DND-41 (cell line): ENCODE data around the gene TUBA4B.

Experiments used
- ATAC-seq: fragments of 200-7000 bp; cut with Tn5 transposase; 3 replicates; pipeline ENCODE4 v1.9.1; 2021; ENCODE audit warnings: low read depth; ENCODE audit not compliant: insufficient read depth
- DNase-seq: peaks from one replicate; pipeline ENCODE4 v3.0.0-alpha.2; 2020
- H2AFZ ChIP-seq: 2 replicates; pipeline ENCODE4 v1.6.0; 2012; ENCODE audit warnings: low read depth, low read length
- H3K27ac ChIP-seq: 2 replicates; pipeline ENCODE4 v1.5.1; 2012; ENCODE audit warnings: low read length, inconsistent platforms
- H3K27me3 ChIP-seq: fragments of 200-600 bp; sonication (generic); 2 replicates; pipeline ENCODE4 v1.6.0; 2012; ENCODE audit warnings: low read length, mild to moderate bottlenecking, inconsistent platforms; ENCODE audit not compliant: insufficient read depth, poor library complexity
- H3K36me3 ChIP-seq: 2 replicates; pipeline ENCODE4 v1.5.1; 2012; ENCODE audit warnings: low read length, inconsistent platforms; ENCODE audit not compliant: insufficient read depth
- H3K4me1 ChIP-seq: 2 replicates; pipeline ENCODE4 v1.5.1; 2012; ENCODE audit warnings: mild to moderate bottlenecking, low read length; ENCODE audit not compliant: insufficient read depth
- H3K4me2 ChIP-seq: 2 replicates; pipeline ENCODE4 v1.6.0; 2012; ENCODE audit warnings: mild to moderate bottlenecking, moderate library complexity, low read length, inconsistent platforms; ENCODE audit not compliant: insufficient read depth
- H3K4me3 ChIP-seq, 2 experiments: fragments of 200-600 bp in 1 of 2; shearing (Covaris generic) in 1 of 2; 2 replicates each; pipeline ENCODE4 v1.5.1; 2012 to 2016; ENCODE audit warnings: inconsistent platforms in 2 of 2, low read length in 2 of 2, mild to moderate bottlenecking in 2 of 2, low read depth in 1 of 2, moderate library complexity in 1 of 2
- H3K79me2 ChIP-seq: 2 replicates; pipeline ENCODE4 v1.6.0; 2012; ENCODE audit warnings: low read length, inconsistent platforms; ENCODE audit not compliant: insufficient read depth
- H3K9ac ChIP-seq: 2 replicates; pipeline ENCODE4 v1.6.0; 2012; ENCODE audit warnings: low read depth, mild to moderate bottlenecking, inconsistent platforms, low read length, moderate library complexity
- H3K9me3 ChIP-seq: 2 replicates; pipeline ENCODE4 v1.5.1; 2012; ENCODE audit warnings: low read length, moderate library complexity, mild to moderate bottlenecking, inconsistent platforms; ENCODE audit not compliant: insufficient read depth, severe bottlenecking
- H4K20me1 ChIP-seq: 2 replicates; pipeline ENCODE4 v1.6.0; 2012; ENCODE audit warnings: low read length; ENCODE audit not compliant: insufficient read depth
- EZH2 ChIP-seq: IDR thresholded peaks from 3 replicates; pipeline ENCODE4 v1.6.1; 2012; ENCODE audit warnings: borderline replicate concordance, low read depth, mild to moderate bottlenecking, moderate library complexity, low read length, inconsistent platforms; ENCODE audit not compliant: severe bottlenecking
- TF ChIP-seq, protein P1 (sequence below): IDR thresholded peaks from 2 replicates; pipeline ENCODE4 v1.5.1; 2012; ENCODE audit warnings: borderline replicate concordance, low read length, moderate library complexity, mild to moderate bottlenecking; ENCODE audit not compliant: poor library complexity, severe bottlenecking; ENCODE audit errors: extremely low read depth

The TUBA4B gene

DNA sequence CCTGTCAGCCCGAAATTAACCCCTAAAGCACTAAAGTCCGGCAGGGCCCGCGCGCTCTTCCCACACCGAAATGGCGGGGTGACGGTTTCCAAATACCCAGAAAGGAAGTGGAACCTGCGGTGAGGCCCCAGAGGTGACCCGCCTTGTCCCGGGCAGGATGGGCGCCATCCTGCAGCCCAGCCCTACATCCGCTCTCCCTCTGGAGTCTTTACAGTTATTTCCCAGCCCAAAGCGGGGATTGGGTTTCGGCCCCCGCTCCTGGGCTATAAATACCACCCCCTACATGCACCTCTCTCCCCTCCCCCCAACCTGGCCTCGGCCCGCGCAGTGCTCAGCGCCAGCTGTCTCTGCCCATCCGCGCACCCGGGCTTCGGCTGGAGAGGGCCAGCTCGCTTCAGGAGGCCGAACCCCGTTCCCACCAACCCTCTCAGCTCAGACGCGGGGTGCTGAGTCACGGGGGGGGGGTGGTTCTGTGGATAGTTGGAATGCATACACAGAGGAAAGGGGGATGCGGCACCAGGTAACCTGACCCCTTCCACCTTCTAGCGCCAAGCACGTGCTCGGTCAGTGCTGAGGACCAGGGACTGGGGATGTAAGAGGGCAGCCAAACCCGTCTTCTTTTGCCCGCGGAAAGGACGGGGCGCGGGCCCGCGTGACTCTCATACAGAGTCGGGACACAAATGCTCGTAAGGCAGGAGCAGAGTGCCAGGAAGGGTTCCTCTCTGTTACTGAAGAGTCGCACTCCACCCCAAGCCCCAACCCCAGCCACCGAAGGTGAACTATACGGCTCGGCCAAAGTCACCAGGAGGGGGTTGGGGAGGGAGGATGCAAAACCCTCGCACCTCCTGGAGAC is at the start of gene TUBA4B:
Gene TUBA4B (plus strand): TSS at position 344 of the 853 bp plus-strand sequence. CDS start 165 bp downstream, at position 509.
- Histone ChIP-seq H3K4me2 (peak within 1 kb of the TSS; percentile 99), H3K4me3 (peak within 1 kb of the TSS; percentile 24 to 65; a peak in 3 of 4 replicates), H3K4me1 (peaks cover 43% of the 10 kb centered on the region), H3K9ac (peak within 1 kb of the TSS; percentile 51), H3K36me3 (peaks cover 5% of the 10 kb centered on the region), H3K27me3 (peaks cover 39% of the 10 kb centered on the region), H4K20me1 (peaks cover 40% of the 10 kb centered on the region), H3K9me3 (no peaks in the 10 kb centered on the region), H3K27ac (no peak within 1 kb of the TSS), H2AFZ (peak within 1 kb of the TSS; percentile 65), H3K79me2 (no peaks in the 10 kb centered on the region)
- peak; percentile 96 for TF ChIP-seq EZH2
- TF ChIP-seq, protein P1, sequence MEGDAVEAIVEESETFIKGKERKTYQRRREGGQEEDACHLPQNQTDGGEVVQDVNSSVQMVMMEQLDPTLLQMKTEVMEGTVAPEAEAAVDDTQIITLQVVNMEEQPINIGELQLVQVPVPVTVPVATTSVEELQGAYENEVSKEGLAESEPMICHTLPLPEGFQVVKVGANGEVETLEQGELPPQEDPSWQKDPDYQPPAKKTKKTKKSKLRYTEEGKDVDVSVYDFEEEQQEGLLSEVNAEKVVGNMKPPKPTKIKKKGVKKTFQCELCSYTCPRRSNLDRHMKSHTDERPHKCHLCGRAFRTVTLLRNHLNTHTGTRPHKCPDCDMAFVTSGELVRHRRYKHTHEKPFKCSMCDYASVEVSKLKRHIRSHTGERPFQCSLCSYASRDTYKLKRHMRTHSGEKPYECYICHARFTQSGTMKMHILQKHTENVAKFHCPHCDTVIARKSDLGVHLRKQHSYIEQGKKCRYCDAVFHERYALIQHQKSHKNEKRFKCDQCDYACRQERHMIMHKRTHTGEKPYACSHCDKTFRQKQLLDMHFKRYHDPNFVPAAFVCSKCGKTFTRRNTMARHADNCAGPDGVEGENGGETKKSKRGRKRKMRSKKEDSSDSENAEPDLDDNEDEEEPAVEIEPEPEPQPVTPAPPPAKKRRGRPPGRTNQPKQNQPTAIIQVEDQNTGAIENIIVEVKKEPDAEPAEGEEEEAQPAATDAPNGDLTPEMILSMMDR, result no peak
- DNase-seq (peak; percentile 44), ATAC-seq (peak; percentile 41)

DNA sequence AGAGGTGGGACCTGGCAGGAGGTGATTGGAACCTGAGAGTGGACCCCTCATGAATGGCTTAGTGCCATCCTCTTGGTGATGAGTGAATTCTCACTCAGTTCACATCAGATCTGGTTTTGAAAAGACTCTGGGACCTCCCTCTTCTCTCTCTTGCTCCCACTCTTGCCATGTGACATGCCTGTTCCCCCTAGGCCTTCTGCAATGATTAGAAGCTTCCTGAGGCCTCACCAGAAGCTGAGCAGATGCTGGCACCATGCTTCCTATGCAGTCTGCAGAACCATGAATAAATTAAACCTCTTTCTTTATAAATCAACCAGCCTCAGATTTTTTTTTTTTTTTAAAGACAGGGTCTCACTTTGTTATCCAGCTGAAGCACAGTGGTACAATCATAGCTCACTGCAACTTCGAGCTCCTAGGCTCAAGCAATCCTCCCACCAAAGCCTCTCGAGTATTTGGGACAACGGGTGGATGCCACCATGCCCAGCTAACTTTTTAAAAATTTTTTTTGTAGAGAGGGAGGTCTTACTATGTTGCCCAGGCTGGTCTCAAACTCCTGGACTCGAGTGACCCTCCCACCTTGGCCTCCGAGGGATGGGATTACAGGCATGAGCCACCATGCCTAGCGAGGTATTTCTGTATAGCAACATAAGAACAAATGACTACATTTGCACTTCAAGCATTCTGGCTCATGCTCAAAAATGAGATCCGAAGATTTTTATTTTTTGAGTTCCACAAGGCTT is 48.4 kb upstream of the TUBA4B start:
- no peak for DNase-seq
- no peak for TF ChIP-seq EZH2
- Histone ChIP-seq H3K27ac (no peak overlapping the region), H3K36me3 (peaks cover 15% of the 10 kb centered on the region), H3K4me3 (no peak overlapping the region), H3K4me2 (no peak overlapping the region), H2AFZ (no peak overlapping the region), H4K20me1 (peaks cover 10% of the 10 kb centered on the region), H3K9me3 (no peaks in the 10 kb centered on the region), H3K4me1 (peaks cover 25% of the 10 kb centered on the region), H3K27me3 (no peaks in the 10 kb centered on the region), H3K79me2 (peaks cover 6% of the 10 kb centered on the region; the same call in 1 of the 2 replicates), H3K9ac (no peak overlapping the region)
- no peak for ATAC-seq

- no peak overlapping the region for H3K4me3 ChIP-seq
- peaks cover 10% of the 10 kb centered on the region for H4K20me1 ChIP-seq
- no peak for TF ChIP-seq EZH2
- TF ChIP-seq, protein P1, result no peak
- DNase-seq (no peak), ATAC-seq (no peak)
- H3K4me1 ChIP-seq, result peaks cover 25% of the 10 kb centered on the region
- H3K4me2 ChIP-seq, result no peak overlapping the region
- no peak overlapping the region for H3K9ac ChIP-seq
- no peaks in the 10 kb centered on the region for H3K27me3 ChIP-seq
- no peak overlapping the region for H3K27ac ChIP-seq
- peaks cover 6% of the 10 kb centered on the region; the same call in 1 of the 2 replicates for H3K79me2 ChIP-seq
- no peak overlapping the region for H2AFZ ChIP-seq
- no peaks in the 10 kb centered on the region for H3K9me3 ChIP-seq
- H3K36me3 ChIP-seq, result peaks cover 20% of the 10 kb centered on the region
Observed at GRCh38 chr2:219205165-219205538, 47.9 kb upstream of the TUBA4B start.

GRCh38 chr2:219205981-219206327 is 47.1 kb upstream of the TUBA4B start:
- no peaks in the 10 kb centered on the region for H3K9me3 ChIP-seq
- H3K4me1 ChIP-seq, result peaks cover 25% of the 10 kb centered on the region
- H3K4me2 ChIP-seq, result peak overlapping the region; percentile 75
- DNase-seq (no peak), ATAC-seq (no peak)
- peak overlapping the region; percentile 77 for H3K27ac ChIP-seq
- peaks cover 28% of the 10 kb centered on the region for H3K36me3 ChIP-seq
- H2AFZ ChIP-seq, result peak overlapping the region; percentile 73
- H4K20me1 ChIP-seq, result peaks cover 10% of the 10 kb centered on the region
- peak overlapping the region; percentile 19 to 70; a peak in 3 of 4 replicates for H3K4me3 ChIP-seq
- TF ChIP-seq, protein P1, result no peak
- no peak for TF ChIP-seq EZH2
- peak overlapping the region; percentile 57 for H3K9ac ChIP-seq
- no peaks in the 10 kb centered on the region for H3K27me3 ChIP-seq
- H3K79me2 ChIP-seq, result peaks cover 6% of the 10 kb centered on the region; the same call in 1 of the 2 replicates
